Erythroblast (primary cell): ENCODE results near the gene PPM1M.

ENCODE experiments used
- GATA1 ChIP-seq: IDR thresholded peaks from 2 replicates; pipeline ENCODE4 v1.6.1; 2011; ENCODE audit warnings: low read depth, mild to moderate bottlenecking, control low read depth, low read length, moderate library complexity
- POLR2A ChIP-seq: IDR thresholded peaks from 2 replicates; pipeline ENCODE4 v1.6.1; 2011; ENCODE audit warnings: mild to moderate bottlenecking, low read length

DNA sequence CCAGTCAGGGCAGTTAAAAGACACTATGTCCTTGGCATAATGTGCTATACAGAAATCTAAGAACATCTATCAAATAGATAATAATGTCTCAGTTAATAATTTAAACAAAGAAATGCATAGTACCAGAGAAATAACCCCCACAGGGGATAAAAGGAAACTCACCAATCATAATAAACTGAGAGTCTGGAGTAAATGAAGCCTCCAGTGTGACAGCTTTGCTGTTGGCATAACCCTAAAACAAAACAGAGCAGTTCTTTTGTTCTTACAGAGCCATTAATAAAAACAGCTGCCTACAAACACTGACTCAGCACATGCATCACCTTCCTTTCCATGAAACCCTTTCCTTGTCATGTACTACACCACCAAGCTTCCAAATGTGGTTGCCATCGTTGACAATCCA lies 13.5 kb downstream of the PPM1M start:
- no peak for TF ChIP-seq POLR2A
- no peak for TF ChIP-seq GATA1
